Tibial nerve (tissue), 4 donors: ENCODE results near the gene TNN. TPM values are rescaled to one million over a fixed set of nuclear protein-coding genes. Genes with fewer than 3 reads are reported as not detected.

Experiments used
- DNase-seq, 2 donors: peaks; one replicate each; pipeline ENCODE4 v3.0.0-alpha.2; 2019; ENCODE audit warnings: low spot score in 2 of 2
- H3K27ac ChIP-seq, 4 donors: fragments of 200-600 bp; sonication (generic) in 3 of 4; one replicate each; pipeline ENCODE4 v1.5.1; 2017 to 2019; ENCODE audit warnings: mild to moderate bottlenecking in 1 of 4
- H3K27me3 ChIP-seq, 2 donors: fragments of 200-600 bp; sonication (generic) in 1 of 2; one replicate each; pipeline versions ENCODE4 v1.5.1 to v1.6.0; 2017 to 2019
- H3K36me3 ChIP-seq, 3 donors: fragments of 200-600 bp; sonication (generic); one replicate each; pipeline ENCODE4 v1.5.1; 2018 to 2019
- H3K4me1 ChIP-seq, 4 donors: fragments of 200-600 bp; sonication (generic) in 3 of 4; one replicate each; pipeline ENCODE4 v1.5.1; 2017 to 2019
- H3K4me3 ChIP-seq, 4 donors: fragments of 200-600 bp; sonication (generic) in 3 of 4; one replicate each; pipeline ENCODE4 v1.5.1; 2017 to 2019; ENCODE audit warnings: mild to moderate bottlenecking in 1 of 4, moderate library complexity in 1 of 4
- H3K9me3 ChIP-seq, 4 donors: fragments of 200-600 bp; sonication (generic) in 3 of 4; one replicate each; pipeline ENCODE4 v1.5.1; 2017 to 2019
- CTCF ChIP-seq, 5 experiments: fragments of 200-600 bp in 3 of 5; fragments of 450-650 bp in 2 of 5; sonication (generic) in 3 of 5; IDR thresholded peaks; one replicate each; pipeline ENCODE4 v1.5.1; 2016 to 2019; ENCODE audit warnings: antibody characterized with exemption in 5 of 5, mild to moderate bottlenecking in 3 of 5, moderate library complexity in 2 of 5
- EP300 ChIP-seq, 2 donors: sonication (generic); formaldehyde crosslinking; IDR thresholded peaks; one replicate each; pipeline ENCODE4 v1.6.1; 2017; ENCODE audit warnings: antibody characterized with exemption in 2 of 2, mild to moderate bottlenecking in 1 of 2
- POLR2A ChIP-seq, 2 donors: fragments of 450-650 bp; IDR thresholded peaks; one replicate each; pipeline ENCODE4 v1.6.1; 2017; ENCODE audit warnings: antibody characterized with exemption in 2 of 2, mild to moderate bottlenecking in 2 of 2, moderate library complexity in 2 of 2
- WGBS, 2 donors: methylation state at CpG; one replicate each; pipeline ENCODE4 v1.1.5; 2018; 5-methylcytosine and 5-hydroxymethylcytosine counted together
- total RNA-seq, 4 donors: library from RNA; depleted of rRNA; stranded (reverse); fragments of >200 nt; gene quantifications; one replicate each; pipeline ENCODE4 v1.1.0, GENCODE V29; 2016

The TNN gene
- total RNA-seq, 4 donors from 2014 or later: 0.39 TPM; not detected in 3

DNA sequence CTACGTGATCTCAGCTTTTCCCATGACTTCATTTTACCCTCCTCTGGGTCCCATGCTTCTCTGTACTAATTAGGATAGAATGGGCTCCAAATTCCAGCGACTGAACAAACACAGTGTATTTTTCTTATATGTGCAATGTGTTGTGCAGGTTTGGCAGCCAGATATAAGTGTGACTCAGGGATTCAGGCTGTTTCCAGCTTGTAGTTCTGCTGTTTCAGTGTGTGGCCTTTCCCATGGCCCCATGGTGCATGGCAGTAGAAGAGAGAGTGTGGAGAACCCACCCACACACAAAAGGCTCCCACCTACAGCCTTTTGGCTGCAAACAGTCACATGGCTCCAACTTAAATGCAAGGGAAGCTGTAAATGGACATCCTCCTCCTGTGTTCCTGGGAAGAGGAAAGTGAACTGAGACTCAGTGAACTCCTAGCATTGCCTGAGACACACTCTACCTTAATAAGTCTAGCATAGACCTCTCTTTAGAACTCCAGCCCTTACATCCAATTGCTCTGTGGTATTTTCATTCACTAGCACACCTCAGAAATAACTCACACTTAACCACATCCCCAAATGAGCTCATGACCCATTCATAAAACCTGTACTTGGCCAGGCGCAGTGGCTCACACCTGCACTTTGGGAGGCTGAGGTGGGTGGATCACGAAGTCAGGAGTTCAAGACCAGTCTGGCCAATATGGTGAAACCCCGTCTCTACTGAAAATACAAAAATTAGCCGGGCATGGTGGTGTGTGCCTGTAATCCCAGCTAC lies 66.2 kb downstream of the TNN start:
- peaks cover 0 to 17% (median 6%) of the 10 kb centered on the region in 4 donors for H3K4me1 ChIP-seq
- TF ChIP-seq POLR2A (IDR thresholded peaks at IDR 0.05) (no peak), CTCF (IDR thresholded peaks at IDR 0.05) (no peak), EP300 (IDR thresholded peaks at IDR 0.05) (no peak)
- H3K9me3 ChIP-seq: no peaks in the 10 kb centered on the region
- H3K27ac ChIP-seq: no peak overlapping the region
- no peak overlapping the region for H3K4me3 ChIP-seq
- H3K27me3 ChIP-seq: no peaks in the 10 kb centered on the region
- no peak for DNase-seq
- 87 to 89% methylated on average over 6 of the region's 6 CpGs for WGBS, 2 donors
- H3K36me3 ChIP-seq: no peaks in the 10 kb centered on the region

DNA sequence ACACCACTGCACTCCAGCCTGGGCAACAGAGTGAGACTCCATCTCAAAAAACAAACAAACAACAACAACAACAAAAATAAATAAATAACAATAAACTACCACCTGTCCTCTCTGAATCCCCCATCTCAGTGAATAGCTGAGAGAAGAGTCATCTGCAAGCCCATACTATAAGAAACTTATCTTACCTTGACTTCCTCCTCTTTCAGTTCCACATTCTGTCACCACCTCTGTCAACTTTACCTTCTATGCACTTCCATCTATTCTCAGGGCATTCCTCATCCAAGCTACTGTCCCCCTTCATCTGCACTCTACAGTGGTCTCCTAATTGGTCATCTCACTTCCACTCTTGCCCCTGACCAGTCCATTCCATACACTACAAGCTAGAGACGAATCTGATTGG lies 66.9 kb downstream of the TNN start:
- TF ChIP-seq EP300 (IDR thresholded peaks at IDR 0.05) (no peak), POLR2A (IDR thresholded peaks at IDR 0.05) (no peak), CTCF (IDR thresholded peaks at IDR 0.05) (no peak)
- Histone ChIP-seq H3K27ac (no peak overlapping the region), H3K36me3 (no peaks in the 10 kb centered on the region), H3K4me3 (no peak overlapping the region), H3K9me3 (no peaks in the 10 kb centered on the region), H3K27me3 (no peaks in the 10 kb centered on the region), H3K4me1 (peaks cover 0 to 17% (median 5%) of the 10 kb centered on the region in 4 donors)
- no peak for DNase-seq
- 82 to 93% methylated on average over 1 of the region's 1 CpG for WGBS, 2 donors

- peaks cover 0 to 6% (median 0%) of the 10 kb centered on the region in 4 donors for H3K4me1 ChIP-seq
- no peaks in the 10 kb centered on the region for H3K9me3 ChIP-seq
- no peaks in the 10 kb centered on the region for H3K27me3 ChIP-seq
- TF ChIP-seq EP300 (IDR thresholded peaks at IDR 0.05) (no peak), CTCF (IDR thresholded peaks at IDR 0.05) (no peak), POLR2A (IDR thresholded peaks at IDR 0.05) (no peak)
- H3K4me3 ChIP-seq: no peak overlapping the region
- 70 to 78% methylated on average over 3 of the region's 3 CpGs for WGBS, 2 donors
- no peak for DNase-seq
- no peak overlapping the region for H3K27ac ChIP-seq
- H3K36me3 ChIP-seq: no peaks in the 10 kb centered on the region
Observed at GRCh38 chr1:175136246-175136645, 68.6 kb downstream of the TNN start.

DNA sequence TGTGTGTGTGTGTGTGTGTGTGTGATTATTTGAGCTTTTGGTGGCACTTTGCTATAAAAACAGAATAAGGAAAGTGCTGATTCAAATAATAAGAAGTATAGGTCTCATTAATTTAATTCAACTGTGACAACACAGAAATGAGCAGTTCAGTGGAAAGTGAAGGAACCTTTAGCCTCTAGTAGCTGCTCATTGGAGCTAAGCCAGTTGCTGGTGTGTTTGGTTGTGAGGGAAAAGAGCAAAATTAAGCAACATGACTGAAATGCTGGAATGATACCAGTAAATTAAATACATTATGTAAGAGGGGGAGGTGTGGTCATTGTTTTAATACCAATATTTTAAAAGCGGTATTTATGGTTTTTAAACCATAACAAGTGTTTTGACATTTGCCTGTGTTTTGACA lies 69.7 kb downstream of the TNN start:
- Histone ChIP-seq H3K9me3 (no peaks in the 10 kb centered on the region), H3K36me3 (no peaks in the 10 kb centered on the region), H3K27me3 (no peaks in the 10 kb centered on the region), H3K4me3 (no peak overlapping the region), H3K4me1 (peaks cover 0 to 3% (median 0%) of the 10 kb centered on the region in 4 donors), H3K27ac (no peak overlapping the region)
- DNase-seq: no peak
- TF ChIP-seq CTCF (IDR thresholded peaks at IDR 0.05): no peak
- TF ChIP-seq POLR2A (IDR thresholded peaks at IDR 0.05): no peak
- no peak for TF ChIP-seq EP300 (IDR thresholded peaks at IDR 0.05)
- 85 to 89% methylated on average over 1 of the region's 1 CpG for WGBS, 2 donors

DNA sequence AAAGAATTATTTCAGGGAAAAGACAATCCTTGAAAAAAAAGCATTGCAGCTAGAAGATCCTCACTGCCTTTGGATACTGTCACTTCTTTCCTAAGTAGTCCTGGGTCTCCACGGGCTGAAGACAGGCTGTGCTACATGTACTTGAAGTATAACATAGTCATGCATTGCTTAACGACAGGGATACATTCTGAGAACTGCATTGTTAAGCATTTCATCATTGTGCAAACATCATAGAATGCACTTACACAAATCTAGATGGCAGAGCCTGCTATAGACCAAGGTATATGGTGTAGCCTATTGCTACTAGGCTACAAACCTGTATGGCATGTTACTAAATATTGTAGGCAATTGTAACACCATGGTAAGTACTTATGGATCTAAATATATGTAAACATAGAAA lies 70.9 kb downstream of the TNN start:
- WGBS, 2 donors: 38 to 63% methylated on average over 2 of the region's 2 CpGs
- Histone ChIP-seq H3K36me3 (no peaks in the 10 kb centered on the region), H3K9me3 (no peaks in the 10 kb centered on the region), H3K4me1 (no peaks in the 10 kb centered on the region), H3K27ac (no peak overlapping the region), H3K4me3 (no peak overlapping the region), H3K27me3 (no peaks in the 10 kb centered on the region)
- no peak for DNase-seq
- TF ChIP-seq POLR2A (IDR thresholded peaks at IDR 0.05): no peak
- no peak for TF ChIP-seq CTCF (IDR thresholded peaks at IDR 0.05)
